Measurements from ENCODE around the gene PYURF. TPM values are rescaled to one million over a fixed set of nuclear protein-coding genes. Genes with fewer than 3 reads are reported as not detected.

Gene PYURF, protein sequence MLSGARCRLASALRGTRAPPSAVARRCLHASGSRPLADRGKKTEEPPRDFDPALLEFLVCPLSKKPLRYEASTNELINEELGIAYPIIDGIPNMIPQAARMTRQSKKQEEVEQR
- total RNA-seq (10 to 100 TPM; 25.3 to 26.8 TPM), total RNA-seq (0 reads per million in 172 experiments)
- polyA plus RNA-seq (2013, experiment 1 of 2) = 100 TPM
- polyA plus RNA-seq (2013, experiment 2 of 2) = 82.0 TPM

DNA sequence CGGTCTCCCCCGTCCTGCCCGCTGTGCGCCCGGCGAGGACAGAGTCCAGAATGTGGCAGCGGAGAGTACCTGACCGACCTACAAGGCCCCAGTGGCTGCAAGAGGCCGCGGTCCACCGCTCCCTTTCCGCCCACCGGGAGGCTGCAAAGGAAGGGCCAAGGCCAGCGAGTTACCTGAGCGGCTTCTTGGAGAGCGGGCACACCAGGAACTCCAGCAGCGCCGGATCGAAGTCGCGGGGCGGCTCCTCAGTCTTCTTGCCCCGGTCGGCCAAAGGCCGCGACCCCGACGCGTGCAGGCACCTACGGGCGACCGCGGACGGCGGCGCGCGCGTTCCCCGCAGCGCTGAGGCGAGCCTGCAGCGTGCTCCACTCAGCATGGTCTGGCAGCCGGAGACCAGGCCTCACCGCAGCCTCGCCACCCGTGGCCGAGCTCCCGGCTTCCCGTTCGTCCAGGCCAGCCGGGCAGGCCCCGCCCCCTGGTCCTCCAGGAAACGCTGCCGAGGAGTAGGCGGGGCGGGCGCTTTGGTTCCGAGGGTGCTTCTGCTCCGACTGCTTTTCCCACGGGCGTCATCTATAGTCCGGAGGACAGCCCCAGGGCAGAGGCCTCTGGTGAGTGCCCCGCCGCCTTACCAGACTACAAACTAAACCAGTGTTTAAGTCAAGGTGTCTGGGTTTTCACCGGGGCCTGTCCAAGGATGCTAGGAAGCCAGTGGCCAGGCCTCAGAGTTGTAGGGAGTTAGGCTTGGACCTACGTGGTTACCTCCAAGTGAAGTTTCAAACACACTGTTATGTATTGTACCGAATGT is at the start of gene PYURF:
Gene PYURF (minus strand): TSS at position 452 of the 805 bp plus-strand sequence. CDS start 76 bp downstream, at position 376.
- Histone ChIP-seq H3K27me3 (ENCODE audit: control insufficient read depth in 1 of 2, insufficient read depth in 2 of 2, low read length in 2 of 2) (no peaks in the 10 kb centered on the region), H3K36me3 (ENCODE audit: insufficient read depth, low read length) (peaks cover 7% of the 10 kb centered on the region), H3K4me1 (ENCODE audit: insufficient read depth, low read length) (peaks cover 20% of the 10 kb centered on the region), H3K9me3 (ENCODE audit: control insufficient read depth in 1 of 2, insufficient read depth in 1 of 2, low read length in 2 of 2) (no peaks in the 10 kb centered on the region), H3K27ac (ENCODE audit: low read depth in 1 of 2, low read length in 2 of 2) (peak within 1 kb of the TSS; percentile 42 to 59), H3K4me3 (ENCODE audit: low read length) (peak within 1 kb of the TSS; percentile 82)
- H3K9me3 Mint-ChIP-seq = no peaks in the 10 kb centered on the region
- ChIA-PET POLR2A (interaction anchor here (0.7 to 4.4 kb wide), 6 partner anchors 66 to 240 kb away, joined by 3 to 31 read pairs (median 4); partner anchors contain the start of genes HERC5 and PPM1K), CTCF (interaction anchor here (1.3 to 4.2 kb wide), 3 partner anchors 16 to 304 kb away, joined by 3 to 18 read pairs (median 3); no protein-coding TSS in a partner anchor)
- ATAC-seq (ENCODE audit: poor library complexity) = peak; percentile 67
- peaks cover 24% of the 10 kb centered on the region for H3K36me3 Mint-ChIP-seq (ENCODE audit: low read depth)
- TF ChIP-seq, protein P1, sequence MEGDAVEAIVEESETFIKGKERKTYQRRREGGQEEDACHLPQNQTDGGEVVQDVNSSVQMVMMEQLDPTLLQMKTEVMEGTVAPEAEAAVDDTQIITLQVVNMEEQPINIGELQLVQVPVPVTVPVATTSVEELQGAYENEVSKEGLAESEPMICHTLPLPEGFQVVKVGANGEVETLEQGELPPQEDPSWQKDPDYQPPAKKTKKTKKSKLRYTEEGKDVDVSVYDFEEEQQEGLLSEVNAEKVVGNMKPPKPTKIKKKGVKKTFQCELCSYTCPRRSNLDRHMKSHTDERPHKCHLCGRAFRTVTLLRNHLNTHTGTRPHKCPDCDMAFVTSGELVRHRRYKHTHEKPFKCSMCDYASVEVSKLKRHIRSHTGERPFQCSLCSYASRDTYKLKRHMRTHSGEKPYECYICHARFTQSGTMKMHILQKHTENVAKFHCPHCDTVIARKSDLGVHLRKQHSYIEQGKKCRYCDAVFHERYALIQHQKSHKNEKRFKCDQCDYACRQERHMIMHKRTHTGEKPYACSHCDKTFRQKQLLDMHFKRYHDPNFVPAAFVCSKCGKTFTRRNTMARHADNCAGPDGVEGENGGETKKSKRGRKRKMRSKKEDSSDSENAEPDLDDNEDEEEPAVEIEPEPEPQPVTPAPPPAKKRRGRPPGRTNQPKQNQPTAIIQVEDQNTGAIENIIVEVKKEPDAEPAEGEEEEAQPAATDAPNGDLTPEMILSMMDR (IDR thresholded peaks at IDR 0.05) = no peak
- peak within 1 kb of the TSS; percentile 88 for H3K27ac Mint-ChIP-seq
- peak within 1 kb of the TSS; percentile 97 for H3K4me3 Mint-ChIP-seq
- H3K4me1 Mint-ChIP-seq (ENCODE audit: low read depth) = peaks cover 58% of the 10 kb centered on the region
- peak; percentile 36 to 88 (median 69) for DNase-seq
- intact Hi-C loops (cut with DNase I, micrococcal nuclease) = loop anchor here (5.0 to 10.0 kb wide), 5 partner anchors 66 to 589 kb away; partner anchors contain the start of genes HERC3 (in 1 of the 2), HERC5 (in 1 of the 2), PPM1K (in 1 of the 2) and TIGD2 (in 1 of the 2)
- H3K27me3 Mint-ChIP-seq = no peaks in the 10 kb centered on the region

DNA sequence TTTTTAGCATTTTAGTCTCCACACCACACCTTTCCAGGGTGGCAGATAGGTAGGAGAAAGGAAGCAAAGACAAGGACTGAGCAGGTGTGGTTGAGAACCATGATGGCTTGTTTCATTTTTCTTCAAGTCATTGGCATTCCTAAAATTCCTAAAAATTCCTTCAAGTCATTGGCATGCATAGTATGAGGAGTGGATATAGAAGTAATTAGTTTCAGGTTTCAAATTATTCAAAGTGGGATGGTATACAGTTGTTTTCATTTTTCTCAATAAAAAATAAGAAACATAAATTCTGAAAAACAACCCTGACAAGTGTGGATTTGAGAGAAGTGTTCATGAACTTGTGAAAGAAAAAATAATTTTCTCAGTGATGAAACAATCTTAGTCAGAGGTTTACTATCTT is 46.4 kb upstream of the PYURF start:
- no peak overlapping the region for H3K27ac Mint-ChIP-seq
- no peak for DNase-seq
- peaks cover 0 to 3% of the 10 kb centered on the region in 2 experiments for H3K27me3 ChIP-seq (ENCODE audit: control insufficient read depth in 1 of 2, insufficient read depth in 2 of 2, low read length in 2 of 2)
- no peak overlapping the region for H3K4me3 ChIP-seq (ENCODE audit: low read length)
- no peaks in the 10 kb centered on the region for H3K36me3 Mint-ChIP-seq (ENCODE audit: low read depth)
- ChIA-PET POLR2A (no interaction called here), CTCF (no interaction called here)
- H3K4me3 Mint-ChIP-seq = no peak overlapping the region
- TF ChIP-seq, protein P1 (IDR thresholded peaks at IDR 0.05) = no peak
- ATAC-seq (ENCODE audit: poor library complexity) = no peak
- no peaks in the 10 kb centered on the region for H3K4me1 ChIP-seq (ENCODE audit: insufficient read depth, low read length)
- H3K9me3 ChIP-seq (ENCODE audit: control insufficient read depth in 1 of 2, insufficient read depth in 1 of 2, low read length in 2 of 2) = no peaks in the 10 kb centered on the region
- no peaks in the 10 kb centered on the region for H3K4me1 Mint-ChIP-seq (ENCODE audit: low read depth)
- peaks cover 14% of the 10 kb centered on the region for H3K27me3 Mint-ChIP-seq
- H3K9me3 Mint-ChIP-seq = no peaks in the 10 kb centered on the region
- H3K36me3 ChIP-seq (ENCODE audit: insufficient read depth, low read length) = no peaks in the 10 kb centered on the region
- intact Hi-C loops (cut with DNase I, micrococcal nuclease) = no loop called here
- H3K27ac ChIP-seq (ENCODE audit: low read depth in 1 of 2, low read length in 2 of 2) = no peak overlapping the region

DNA sequence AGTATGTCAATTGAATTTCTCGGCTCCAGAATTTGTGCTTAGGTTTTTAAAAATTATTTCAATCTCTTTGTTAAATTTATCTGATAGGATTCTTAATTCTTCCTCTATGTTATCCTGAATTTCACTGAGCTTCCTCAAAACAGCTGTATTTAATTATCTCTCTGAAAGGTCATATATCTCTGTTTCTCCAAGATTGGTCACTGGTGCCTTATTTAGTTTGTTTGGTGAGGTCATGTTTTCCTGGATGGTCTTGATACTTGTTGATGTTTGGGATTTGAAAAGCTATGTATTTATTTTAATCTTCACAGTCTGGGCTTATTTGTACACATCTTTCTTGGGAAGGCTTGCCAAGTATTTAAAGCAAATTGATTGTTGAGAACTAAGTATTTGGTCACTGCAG is 44.0 kb upstream of the PYURF start:
- Mint-ChIP-seq H3K4me1 (ENCODE audit: low read depth) (no peaks in the 10 kb centered on the region), H3K9me3 (no peaks in the 10 kb centered on the region), H3K36me3 (ENCODE audit: low read depth) (no peaks in the 10 kb centered on the region), H3K4me3 (no peak overlapping the region), H3K27me3 (peaks cover 14% of the 10 kb centered on the region), H3K27ac (no peak overlapping the region)
- no peak for DNase-seq
- Histone ChIP-seq H3K27me3 (ENCODE audit: control insufficient read depth in 1 of 2, insufficient read depth in 2 of 2, low read length in 2 of 2) (peaks cover 0 to 3% of the 10 kb centered on the region in 2 experiments), H3K9me3 (ENCODE audit: control insufficient read depth in 1 of 2, insufficient read depth in 1 of 2, low read length in 2 of 2) (no peaks in the 10 kb centered on the region), H3K27ac (ENCODE audit: low read depth in 1 of 2, low read length in 2 of 2) (no peak overlapping the region), H3K4me3 (ENCODE audit: low read length) (no peak overlapping the region), H3K4me1 (ENCODE audit: insufficient read depth, low read length) (no peaks in the 10 kb centered on the region), H3K36me3 (ENCODE audit: insufficient read depth, low read length) (no peaks in the 10 kb centered on the region)
- ChIA-PET POLR2A (no interaction called here), CTCF (no interaction called here)
- no peak for ATAC-seq (ENCODE audit: poor library complexity)
- intact Hi-C loops (cut with DNase I, micrococcal nuclease) = no loop called here
- TF ChIP-seq, protein P1 (IDR thresholded peaks at IDR 0.05) = no peak
